ENCODE measurements around the gene PIAS4. TPM values are rescaled to one million over a fixed set of nuclear protein-coding genes. Genes with fewer than 3 reads are reported as not detected.
A peak's percentile ranks its signal among the peaks of the same experiment; 100 is the strongest.

PIAS4 gene
- total RNA-seq, 1 donor from 2014 or later = 29.7 TPM

DNA sequence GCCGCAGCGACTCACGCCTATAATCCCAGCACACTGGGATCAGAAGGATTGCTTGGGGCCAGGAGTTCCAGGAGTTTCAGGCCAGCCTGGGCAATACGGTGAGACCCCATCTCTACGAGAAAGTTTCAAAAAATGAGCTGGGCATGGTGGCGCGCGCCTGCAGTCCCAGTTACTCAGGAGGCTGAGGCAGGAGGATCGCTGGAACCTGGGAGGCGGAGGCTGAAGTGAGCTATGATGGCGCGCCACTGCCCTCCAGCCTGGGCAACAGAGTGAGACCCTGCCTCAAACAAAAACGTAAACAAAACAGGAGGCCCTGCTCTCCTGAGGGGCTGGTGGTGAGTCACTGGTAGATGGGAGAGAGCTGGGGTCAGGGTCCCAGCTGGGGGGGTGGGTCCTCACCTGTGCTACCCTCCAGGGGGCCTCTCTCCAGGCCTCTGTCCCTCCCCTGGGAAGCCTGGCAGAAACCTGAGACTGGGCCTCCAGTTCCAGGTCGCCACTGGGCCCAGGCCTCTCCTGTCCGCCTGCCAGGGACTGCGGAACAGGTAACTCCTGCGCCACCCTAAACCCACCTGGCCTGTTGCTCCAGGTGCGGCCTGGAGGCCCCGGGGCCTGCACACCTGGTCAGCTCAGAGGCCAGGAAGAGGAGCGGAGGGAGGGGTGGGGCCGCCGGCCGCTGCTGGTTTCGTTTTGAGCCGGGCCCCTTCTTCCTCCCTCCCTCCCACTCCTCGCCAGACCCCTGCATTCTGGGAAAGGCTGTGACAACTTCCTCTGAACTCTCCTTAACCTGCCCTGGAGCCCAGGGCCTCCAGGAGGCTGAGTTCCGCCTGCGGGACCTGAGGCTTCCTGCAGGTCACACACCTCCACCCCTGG is 76.4 kb downstream of the PIAS4 start:
- Mint-ChIP-seq H3K9me3 (ENCODE audit: low read depth) (no peaks in the 10 kb centered on the region), H3K4me3 (ENCODE audit: unreplicated experiment) (no peak overlapping the region), H3K4me1 (ENCODE audit: low read depth) (peaks cover 3% of the 10 kb centered on the region), H3K36me3 (ENCODE audit: low read depth) (peaks cover 1% of the 10 kb centered on the region), H3K27me3 (ENCODE audit: low read depth) (no peaks in the 10 kb centered on the region), H3K27ac (ENCODE audit: unreplicated experiment) (no peak overlapping the region)
- no peak for DNase-seq (ENCODE audit: low spot score)
- TF ChIP-seq, protein P1, sequence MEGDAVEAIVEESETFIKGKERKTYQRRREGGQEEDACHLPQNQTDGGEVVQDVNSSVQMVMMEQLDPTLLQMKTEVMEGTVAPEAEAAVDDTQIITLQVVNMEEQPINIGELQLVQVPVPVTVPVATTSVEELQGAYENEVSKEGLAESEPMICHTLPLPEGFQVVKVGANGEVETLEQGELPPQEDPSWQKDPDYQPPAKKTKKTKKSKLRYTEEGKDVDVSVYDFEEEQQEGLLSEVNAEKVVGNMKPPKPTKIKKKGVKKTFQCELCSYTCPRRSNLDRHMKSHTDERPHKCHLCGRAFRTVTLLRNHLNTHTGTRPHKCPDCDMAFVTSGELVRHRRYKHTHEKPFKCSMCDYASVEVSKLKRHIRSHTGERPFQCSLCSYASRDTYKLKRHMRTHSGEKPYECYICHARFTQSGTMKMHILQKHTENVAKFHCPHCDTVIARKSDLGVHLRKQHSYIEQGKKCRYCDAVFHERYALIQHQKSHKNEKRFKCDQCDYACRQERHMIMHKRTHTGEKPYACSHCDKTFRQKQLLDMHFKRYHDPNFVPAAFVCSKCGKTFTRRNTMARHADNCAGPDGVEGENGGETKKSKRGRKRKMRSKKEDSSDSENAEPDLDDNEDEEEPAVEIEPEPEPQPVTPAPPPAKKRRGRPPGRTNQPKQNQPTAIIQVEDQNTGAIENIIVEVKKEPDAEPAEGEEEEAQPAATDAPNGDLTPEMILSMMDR (IDR thresholded peaks at IDR 0.05) = no peak

DNA sequence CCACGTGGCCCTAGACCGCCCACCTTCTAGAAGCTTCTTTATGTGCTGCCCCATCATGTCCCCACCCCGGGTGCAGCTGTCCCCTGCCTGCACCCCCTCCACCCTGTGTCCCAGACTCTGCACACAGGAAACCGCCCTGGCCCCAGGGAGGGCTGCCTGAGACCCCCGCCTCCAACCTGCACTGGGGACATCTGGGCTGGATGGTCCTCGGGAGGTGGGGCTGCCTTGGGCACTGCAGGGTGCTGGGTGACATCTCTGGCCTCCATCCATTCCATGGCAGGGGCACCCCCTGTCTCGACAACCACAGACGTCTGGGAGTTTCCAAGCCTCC is 77.0 kb downstream of the PIAS4 start:
- H3K4me3 Mint-ChIP-seq (ENCODE audit: unreplicated experiment) = no peak overlapping the region
- no peaks in the 10 kb centered on the region for H3K27me3 Mint-ChIP-seq (ENCODE audit: low read depth)
- H3K36me3 Mint-ChIP-seq (ENCODE audit: low read depth) = peaks cover 1% of the 10 kb centered on the region
- H3K4me1 Mint-ChIP-seq (ENCODE audit: low read depth) = peaks cover 3% of the 10 kb centered on the region
- no peaks in the 10 kb centered on the region for H3K9me3 Mint-ChIP-seq (ENCODE audit: low read depth)
- no peak overlapping the region for H3K27ac Mint-ChIP-seq (ENCODE audit: unreplicated experiment)
- no peak for DNase-seq (ENCODE audit: low spot score)
- TF ChIP-seq, protein P1 (IDR thresholded peaks at IDR 0.05) = no peak

DNA sequence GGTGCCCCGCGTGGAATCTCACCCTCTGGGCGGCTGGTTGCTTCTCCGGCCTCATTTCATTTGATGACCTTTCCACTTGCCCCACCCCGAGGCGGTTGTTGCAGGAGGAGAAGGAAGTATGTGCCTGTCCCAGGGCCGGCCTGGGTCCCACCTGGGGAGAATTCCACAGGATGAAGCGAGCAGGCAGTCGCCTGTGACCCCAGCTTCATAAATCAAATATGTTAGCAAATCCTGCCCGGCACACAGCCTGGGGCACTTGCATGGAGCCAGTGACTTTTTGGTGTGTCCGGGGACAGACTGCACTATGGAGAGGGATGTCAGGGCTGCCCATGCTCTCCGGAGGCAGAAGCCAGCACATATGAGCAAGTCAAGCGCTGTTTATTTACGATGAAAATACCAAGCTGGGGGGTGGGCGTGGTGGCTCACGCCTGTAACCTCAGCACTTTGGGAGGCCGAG is 78.9 kb downstream of the PIAS4 start:
- Mint-ChIP-seq H3K27me3 (ENCODE audit: low read depth) (no peaks in the 10 kb centered on the region), H3K4me3 (ENCODE audit: unreplicated experiment) (no peak overlapping the region), H3K9me3 (ENCODE audit: low read depth) (no peaks in the 10 kb centered on the region), H3K27ac (ENCODE audit: unreplicated experiment) (peak overlapping the region; percentile 49), H3K4me1 (ENCODE audit: low read depth) (peaks cover 3% of the 10 kb centered on the region), H3K36me3 (ENCODE audit: low read depth) (peaks cover 4% of the 10 kb centered on the region)
- DNase-seq (ENCODE audit: low spot score) = no peak
- TF ChIP-seq, protein P1 (IDR thresholded peaks at IDR 0.05) = no peak

DNA sequence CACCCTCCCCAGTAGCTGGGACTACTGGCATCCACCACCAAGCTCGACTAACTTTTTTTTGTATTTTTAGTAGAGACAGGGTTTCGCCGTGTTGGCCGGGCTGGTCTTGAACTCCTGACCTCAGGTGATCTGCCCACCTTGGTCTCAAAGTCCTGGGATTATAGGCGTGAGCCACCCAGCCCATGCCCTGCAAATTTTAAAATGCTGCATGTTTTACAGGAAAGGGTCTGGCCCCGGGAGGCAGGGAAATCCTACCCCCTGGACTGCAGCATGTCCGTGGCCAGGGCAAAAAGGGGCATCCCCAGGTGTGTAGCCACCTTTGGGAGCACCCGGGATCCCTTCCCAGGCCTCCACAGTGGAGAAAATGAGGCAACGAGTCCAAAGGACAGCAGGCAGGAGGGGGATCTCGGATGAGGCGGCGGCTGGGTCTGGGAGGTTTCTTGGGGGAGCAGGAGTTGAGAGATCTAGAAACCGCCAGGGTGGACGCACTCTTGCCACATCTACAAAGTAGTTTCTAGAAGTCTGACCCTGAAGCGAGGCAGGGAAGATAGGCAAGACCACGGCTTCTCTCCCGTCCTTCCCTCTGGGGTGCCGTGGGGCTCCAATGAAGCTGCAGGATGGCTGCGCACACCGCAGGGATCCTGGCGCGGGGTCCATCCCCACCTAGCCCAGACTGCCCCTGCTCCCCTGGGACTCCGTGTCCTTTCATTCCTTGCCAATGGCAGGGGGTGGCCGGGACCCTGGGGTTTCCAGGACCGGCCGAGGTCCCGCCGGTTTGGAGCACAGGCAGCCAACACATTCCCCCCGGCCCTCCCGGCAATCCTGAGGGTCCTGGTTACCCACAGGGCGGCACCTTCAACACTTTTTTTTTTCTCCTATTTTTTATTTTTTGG is 80.5 kb downstream of the PIAS4 start:
- Mint-ChIP-seq H3K27ac (ENCODE audit: unreplicated experiment) (no peak overlapping the region), H3K9me3 (ENCODE audit: low read depth) (no peaks in the 10 kb centered on the region), H3K4me3 (ENCODE audit: unreplicated experiment) (no peak overlapping the region), H3K27me3 (ENCODE audit: low read depth) (no peaks in the 10 kb centered on the region), H3K4me1 (ENCODE audit: low read depth) (peaks cover 3% of the 10 kb centered on the region), H3K36me3 (ENCODE audit: low read depth) (peaks cover 4% of the 10 kb centered on the region)
- DNase-seq (ENCODE audit: low spot score) = no peak
- TF ChIP-seq, protein P1 (IDR thresholded peaks at IDR 0.05) = no peak

DNA sequence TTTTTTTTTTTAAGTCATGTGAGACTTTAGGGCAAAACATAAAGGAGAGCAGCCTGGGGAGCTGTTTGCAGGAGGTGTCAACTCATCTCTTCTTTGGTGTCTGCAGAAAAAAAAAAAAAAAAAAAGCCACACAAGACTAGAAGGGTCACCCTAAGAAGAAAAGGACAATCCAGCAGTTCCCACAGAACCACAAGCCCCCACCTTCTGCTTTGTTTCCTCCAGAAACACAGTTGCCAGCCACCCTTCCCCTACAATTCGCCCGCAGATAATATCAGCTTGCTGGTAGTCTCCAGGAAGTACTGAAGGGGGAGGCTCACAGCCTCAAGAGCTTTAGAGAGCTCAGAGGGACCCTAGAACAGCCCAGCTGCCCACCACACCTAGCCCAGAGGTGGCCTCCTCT is 81.4 kb downstream of the PIAS4 start:
- Mint-ChIP-seq H3K4me3 (ENCODE audit: unreplicated experiment) (no peak overlapping the region), H3K27me3 (ENCODE audit: low read depth) (no peaks in the 10 kb centered on the region)

More for the DNA sequence above, 81.4 kb downstream of the PIAS4 start:
- no peak for DNase-seq (ENCODE audit: low spot score)
- Mint-ChIP-seq H3K36me3 (ENCODE audit: low read depth) (peaks cover 8% of the 10 kb centered on the region), H3K9me3 (ENCODE audit: low read depth) (no peaks in the 10 kb centered on the region), H3K27ac (ENCODE audit: unreplicated experiment) (no peak overlapping the region), H3K4me1 (ENCODE audit: low read depth) (peaks cover 3% of the 10 kb centered on the region)
- TF ChIP-seq, protein P1 (IDR thresholded peaks at IDR 0.05) = no peak

Data from chondrocyte (in vitro differentiated cells).